ENCODE measurements around the gene RDX.
A peak's percentile ranks its signal among the peaks of the same experiment; 100 is the strongest.

RDX gene

GRCh38 chr11:110329445-110329844 lies 33.0 kb upstream of the RDX start:
- Histone ChIP-seq H3K79me2 (ENCODE audit: insufficient read depth, low read length) (no peaks in the 10 kb centered on the region), H2AFZ (ENCODE audit: low read depth, low read length, severe bottlenecking) (no peak overlapping the region), H3K9me2 (replicated peaks; ENCODE audit: insufficient read depth, low read length) (no peaks in the 10 kb centered on the region), H3K9me3 (ENCODE audit: insufficient read depth, low read length) (no peaks in the 10 kb centered on the region), H3K4me2 (ENCODE audit: low read depth, low read length, poor library complexity, severe bottlenecking) (peak overlapping the region; percentile 44), H3F3A (ENCODE audit: insufficient read depth) (no peaks in the 10 kb centered on the region; the same call in 1 of the 2 replicates), H3K9ac (ENCODE audit: low read length) (no peak overlapping the region), H3K36me3 (ENCODE audit: low read length) (no peaks in the 10 kb centered on the region), H4K20me1 (ENCODE audit: low read depth, low read length) (no peaks in the 10 kb centered on the region), H3K27ac (ENCODE audit: low read depth, low read length) (no peak overlapping the region), H3K27me3 (ENCODE audit: low read length) (no peaks in the 10 kb centered on the region), H3K4me3 (ENCODE audit: insufficient read depth, low read length, poor library complexity, severe bottlenecking) (no peak overlapping the region)
- no peak for TF ChIP-seq CTCF (IDR thresholded peaks at IDR 0.05; ENCODE audit: insufficient read depth, low read length, poor library complexity, severe bottlenecking)
- TF ChIP-seq EZH2phosphoT487 (conservative IDR thresholded peaks at IDR 0.05; ENCODE audit: low read length) = no peak

GRCh38 chr11:110327508-110327907 lies 31.1 kb upstream of the RDX start:
- Histone ChIP-seq H3F3A (ENCODE audit: insufficient read depth) (no peaks in the 10 kb centered on the region; the same call in 1 of the 2 replicates), H2AFZ (ENCODE audit: low read depth, low read length, severe bottlenecking) (no peak overlapping the region), H3K9me2 (replicated peaks; ENCODE audit: insufficient read depth, low read length) (no peaks in the 10 kb centered on the region), H3K4me2 (ENCODE audit: low read depth, low read length, poor library complexity, severe bottlenecking) (peak overlapping the region; percentile 49), H3K9me3 (ENCODE audit: insufficient read depth, low read length) (no peaks in the 10 kb centered on the region), H3K4me3 (ENCODE audit: insufficient read depth, low read length, poor library complexity, severe bottlenecking) (no peak overlapping the region), H3K27me3 (ENCODE audit: low read length) (no peaks in the 10 kb centered on the region), H4K20me1 (ENCODE audit: low read depth, low read length) (no peaks in the 10 kb centered on the region), H3K36me3 (ENCODE audit: low read length) (no peaks in the 10 kb centered on the region), H3K9ac (ENCODE audit: low read length) (no peak overlapping the region), H3K79me2 (ENCODE audit: insufficient read depth, low read length) (no peaks in the 10 kb centered on the region), H3K27ac (ENCODE audit: low read depth, low read length) (no peak overlapping the region)
- TF ChIP-seq CTCF (IDR thresholded peaks at IDR 0.05; ENCODE audit: insufficient read depth, low read length, poor library complexity, severe bottlenecking) (no peak), EZH2phosphoT487 (conservative IDR thresholded peaks at IDR 0.05; ENCODE audit: low read length) (no peak)

- Histone ChIP-seq H3K36me3 (ENCODE audit: low read length) (no peaks in the 10 kb centered on the region), H2AFZ (ENCODE audit: low read depth, low read length, severe bottlenecking) (no peak overlapping the region), H3K27ac (ENCODE audit: low read depth, low read length) (no peak overlapping the region), H3K79me2 (ENCODE audit: insufficient read depth, low read length) (no peaks in the 10 kb centered on the region), H3F3A (ENCODE audit: insufficient read depth) (no peaks in the 10 kb centered on the region; the same call in 1 of the 2 replicates), H3K9me3 (ENCODE audit: insufficient read depth, low read length) (no peaks in the 10 kb centered on the region), H3K4me2 (ENCODE audit: low read depth, low read length, poor library complexity, severe bottlenecking) (no peak overlapping the region), H3K9ac (ENCODE audit: low read length) (no peak overlapping the region), H3K27me3 (ENCODE audit: low read length) (no peaks in the 10 kb centered on the region), H4K20me1 (ENCODE audit: low read depth, low read length) (no peaks in the 10 kb centered on the region), H3K9me2 (replicated peaks; ENCODE audit: insufficient read depth, low read length) (no peaks in the 10 kb centered on the region), H3K4me3 (ENCODE audit: insufficient read depth, low read length, poor library complexity, severe bottlenecking) (no peak overlapping the region)
- TF ChIP-seq CTCF (IDR thresholded peaks at IDR 0.05; ENCODE audit: insufficient read depth, low read length, poor library complexity, severe bottlenecking) (no peak), EZH2phosphoT487 (conservative IDR thresholded peaks at IDR 0.05; ENCODE audit: low read length) (no peak)
Measured at GRCh38 chr11:110323786-110324185, 27.4 kb upstream of the RDX start.

Data from SU-DHL-6 (cell line).